NCI-H2196 (cell line): Measurements from ENCODE around the gene MRI1.
"Not testable (repeated sequence)": the region's sequence is repeated elsewhere in the genome, so short reads cannot be mapped to it uniquely, and the experiment has no call there.

Source experiments
- DNase-seq: peaks from one replicate; lab custom pipeline; 2025; ENCODE audit not compliant: unreplicated experiment; lab: John Stamatoyannopoulos, UW

The MRI1 gene

GRCh38 chr19:13758795-13759194, 5.5 kb upstream of the MRI1 start:
- DNase-seq = no peak

DNA sequence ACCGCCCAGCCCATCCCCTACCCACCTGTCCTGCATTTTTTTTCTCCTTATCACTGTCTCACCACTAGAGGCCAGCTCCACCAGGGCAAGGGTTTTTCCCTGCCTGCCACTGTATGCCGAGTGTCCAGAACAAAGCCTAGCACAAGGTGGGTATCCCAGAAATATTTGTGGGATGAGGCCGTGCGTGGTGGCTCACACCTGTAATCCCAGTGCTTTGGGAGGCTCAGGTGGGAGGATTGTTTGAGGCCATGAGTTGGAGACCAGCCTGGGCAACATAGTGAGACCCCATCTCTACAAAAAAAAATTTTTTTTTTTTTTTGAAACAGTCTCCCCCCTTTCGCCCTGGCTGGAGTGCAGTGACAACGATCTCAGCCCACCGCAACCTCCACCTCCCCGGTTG, 2.9 kb upstream of the MRI1 start:
- DNase-seq = no peak

GRCh38 chr19:13762635-13763235, 1.6 kb upstream of the MRI1 start:
- no peak for DNase-seq

- DNase-seq = no peak
Measured at GRCh38 chr19:13763265-13763664, 1.1 kb upstream of the MRI1 start.

- DNase-seq = no peak
Measured at GRCh38 chr19:13764821-13765394, 586 bp downstream of the MRI1 start.

- no peak for DNase-seq
Measured at GRCh38 chr19:13765395-13766094, 1.2 kb downstream of the MRI1 start.

- DNase-seq = no peak
Measured at GRCh38 chr19:13766095-13766481, 1.8 kb downstream of the MRI1 start.

- DNase-seq = no peak
Measured at GRCh38 chr19:13768510-13768909, 4.2 kb downstream of the MRI1 start.

DNA sequence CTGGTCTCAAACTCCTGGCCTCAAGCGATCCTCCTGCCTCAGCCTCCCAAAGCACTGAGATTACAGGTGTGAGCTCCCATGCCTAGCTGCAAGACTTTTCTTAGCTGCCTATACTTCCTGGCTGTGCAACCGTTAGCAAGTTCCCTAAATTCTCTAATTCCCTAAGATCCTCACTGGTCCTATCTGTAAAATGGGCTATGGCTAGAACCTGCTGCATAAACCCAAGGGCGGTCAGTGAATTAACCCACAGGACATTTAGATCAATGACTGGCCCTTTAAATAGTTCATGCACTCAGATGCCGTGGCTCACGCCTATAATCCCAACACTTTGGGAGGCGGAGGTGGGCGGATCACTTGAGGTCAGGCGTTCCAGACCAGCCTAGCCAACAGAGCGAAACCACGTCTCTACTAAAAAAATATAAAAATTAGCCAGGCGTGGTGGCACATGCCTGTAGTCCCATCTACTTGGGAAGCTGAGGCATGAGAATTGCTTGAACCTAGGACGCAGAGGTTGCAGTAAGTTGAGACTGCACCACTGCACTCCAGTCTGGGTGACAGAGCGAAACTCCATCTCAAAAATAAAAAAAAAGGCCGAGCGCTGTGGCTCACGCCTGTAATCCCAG, 5.8 kb downstream of the MRI1 start:
- DNase-seq = no peak

DNA sequence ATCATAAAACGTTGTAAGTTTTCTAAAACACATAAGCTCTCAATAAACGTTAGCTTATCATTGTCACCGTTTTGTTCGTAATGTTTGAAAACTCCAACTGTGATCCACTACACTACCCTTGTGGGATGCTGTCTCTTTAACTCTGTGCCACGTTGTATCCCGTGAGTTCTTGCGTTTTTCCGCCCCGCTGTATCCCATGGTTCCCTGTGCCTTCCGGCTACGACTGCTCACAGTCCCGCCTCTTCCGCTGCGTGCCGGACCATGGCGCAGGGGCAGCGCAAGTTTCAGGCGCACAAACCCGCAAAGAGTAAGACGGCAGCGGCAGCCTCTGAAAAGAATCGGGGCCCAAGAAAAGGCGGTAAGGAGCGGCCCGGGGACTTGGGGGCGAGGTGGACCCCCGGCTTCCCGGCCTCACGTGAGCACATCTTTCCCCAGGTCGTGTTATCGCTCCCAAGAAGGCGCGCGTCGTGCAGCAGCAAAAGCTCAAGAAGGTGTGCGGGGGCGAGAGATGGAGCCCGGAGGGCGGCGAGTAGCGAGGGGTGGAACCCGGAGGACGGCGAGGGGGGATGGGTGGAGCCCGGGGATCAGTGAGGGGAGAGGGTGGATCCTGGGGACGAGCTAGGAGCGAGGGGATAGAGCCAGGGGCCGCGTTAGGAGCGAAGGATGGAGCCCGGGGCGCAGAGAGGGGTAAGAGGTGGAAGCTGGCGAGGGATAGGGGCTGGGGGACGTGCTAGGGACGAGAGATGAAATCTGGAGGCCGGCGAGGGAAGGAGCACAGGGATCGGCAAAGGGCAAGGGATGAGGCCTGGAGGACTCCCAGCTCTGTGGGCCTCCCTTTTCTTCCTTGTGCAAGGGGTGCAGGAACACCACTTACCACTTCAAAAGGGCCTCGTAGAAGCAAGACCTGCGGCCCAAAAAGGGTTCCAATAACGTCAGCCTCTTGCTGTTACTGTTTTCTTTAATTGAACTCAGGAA, 10.2 kb downstream of the MRI1 start, which contains the start of gene C19orf53:
Gene C19orf53, plus strand, starts transcription at position 240 of the 975 bp plus-strand sequence. Its CDS starts 22 bp downstream, at position 262.
- DNase-seq = peak; percentile 89

- DNase-seq = no peak
Measured at GRCh38 chr19:13778398-13778797, 14.1 kb downstream of the MRI1 start.

GRCh38 chr19:13778847-13779246, 14.5 kb downstream of the MRI1 start:
- no peak for DNase-seq

DNA sequence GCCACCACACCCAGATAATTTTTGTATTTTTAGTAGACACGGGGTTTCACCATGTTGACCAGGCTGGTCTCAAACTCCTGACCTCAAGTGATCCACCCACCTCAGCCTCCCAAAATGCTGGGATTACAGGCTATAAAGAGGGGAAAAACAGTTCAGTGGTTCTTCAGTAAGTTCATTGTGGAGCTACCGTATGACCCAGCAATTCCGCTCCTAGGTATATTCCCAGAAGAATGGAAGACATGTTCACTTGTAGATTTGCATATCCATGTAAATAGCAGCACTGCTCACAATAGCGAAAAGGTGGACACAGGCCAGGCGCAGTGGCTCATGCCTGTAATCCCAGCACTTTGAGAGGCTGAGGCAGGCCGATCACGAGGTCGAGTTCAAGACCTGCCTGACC, 15.5 kb downstream of the MRI1 start:
- DNase-seq = not testable (repeated sequence)

- peak; percentile 84 for DNase-seq
Measured at GRCh38 chr19:13781547-13781946, 17.2 kb downstream of the MRI1 start.

DNA sequence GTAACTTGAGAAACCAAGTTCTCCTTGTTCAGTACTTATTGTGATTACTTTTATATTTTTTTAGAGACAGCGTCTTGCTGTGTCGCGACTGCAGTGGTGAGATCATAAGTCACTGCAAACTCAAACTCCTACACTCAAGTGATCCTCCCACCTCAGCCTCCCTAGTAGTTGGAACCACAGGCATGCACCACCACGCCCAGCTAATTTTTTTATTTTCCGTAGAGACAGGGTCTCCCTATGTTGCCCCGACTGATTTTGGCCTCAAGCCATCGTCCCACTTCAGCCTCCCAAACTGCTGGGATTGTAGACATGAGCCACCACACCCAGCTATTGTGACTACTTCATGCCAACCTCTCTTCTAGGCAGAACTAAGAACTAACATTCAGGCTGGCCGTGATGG, 18.2 kb downstream of the MRI1 start:
- no peak for DNase-seq

- no peak for DNase-seq
Measured at GRCh38 chr19:13783565-13784500, 19.5 kb downstream of the MRI1 start.

- DNase-seq = peak; percentile 28
Measured at GRCh38 chr19:13784731-13785452, 20.6 kb downstream of the MRI1 start.

DNA sequence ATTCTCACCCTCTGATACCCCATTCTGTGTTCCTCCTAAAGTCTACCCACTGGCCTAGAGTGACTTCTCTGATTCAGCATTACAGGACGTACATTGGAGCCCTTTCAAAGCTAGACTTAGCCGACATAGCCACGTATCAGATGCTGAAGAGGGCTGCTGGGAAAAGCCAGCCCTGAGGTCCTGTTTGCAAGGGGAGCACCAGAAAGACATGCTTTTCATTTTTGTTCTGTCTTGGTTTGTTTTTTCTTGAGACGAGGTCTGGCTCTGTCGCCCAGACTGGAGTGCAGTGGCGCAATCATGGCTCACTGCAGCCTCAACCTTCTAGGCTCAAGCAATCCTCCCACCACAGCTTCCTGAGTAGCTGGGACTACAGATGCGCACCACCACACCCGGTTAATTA, 24.7 kb downstream of the MRI1 start:
- no peak for DNase-seq

- no peak for DNase-seq
Measured at GRCh38 chr19:13790354-13790753, 26.0 kb downstream of the MRI1 start.
